Brain microvascular endothelial cell (primary cell): ENCODE results near the gene ROS1.
"Not testable (repeated sequence)": the region's sequence is repeated elsewhere in the genome, so short reads cannot be mapped to it uniquely, and the experiment has no call there.

Experiments used
- DNase-seq: peaks from one replicate; pipeline ENCODE4 v3.0.0-alpha.2; 2020
- H3K27ac ChIP-seq: fragments of 250-450 bp; sonication (Bioruptor Pico); 2 replicates; pipeline ENCODE4 v1.5.1; 2020; ENCODE audit warnings: mild to moderate bottlenecking, moderate library complexity
- H3K27me3 ChIP-seq: fragments of 250-450 bp; sonication (Bioruptor Pico); replicated peaks from 2 replicates; pipeline ENCODE4 v1.5.1; 2020; ENCODE audit warnings: mild to moderate bottlenecking
- H3K36me3 ChIP-seq: fragments of 250-450 bp; sonication (Bioruptor Pico); replicated peaks from 2 replicates; pipeline ENCODE4 v1.5.1; 2020; ENCODE audit warnings: mild to moderate bottlenecking
- H3K4me3 ChIP-seq: 2 replicates; pipeline ENCODE4 v1.5.1; 2011; ENCODE audit warnings: low read depth, mild to moderate bottlenecking, control low read depth, low read length, moderate library complexity
- in situ Hi-C: cut with HindIII; loops from 2 replicates; pipeline ENCODE4 v1.10.0; 2017; ENCODE audit warnings: low sequenced_read_pairs, low pct_ligation_motif_present
- TF ChIP-seq, protein P1 (sequence below): IDR thresholded peaks from 2 replicates; pipeline ENCODE4 v1.5.1; 2011; ENCODE audit warnings: low read depth, mild to moderate bottlenecking, moderate library complexity, low read length, control low read depth, inconsistent platforms; ENCODE audit errors: missing control alignments

Gene ROS1

DNA sequence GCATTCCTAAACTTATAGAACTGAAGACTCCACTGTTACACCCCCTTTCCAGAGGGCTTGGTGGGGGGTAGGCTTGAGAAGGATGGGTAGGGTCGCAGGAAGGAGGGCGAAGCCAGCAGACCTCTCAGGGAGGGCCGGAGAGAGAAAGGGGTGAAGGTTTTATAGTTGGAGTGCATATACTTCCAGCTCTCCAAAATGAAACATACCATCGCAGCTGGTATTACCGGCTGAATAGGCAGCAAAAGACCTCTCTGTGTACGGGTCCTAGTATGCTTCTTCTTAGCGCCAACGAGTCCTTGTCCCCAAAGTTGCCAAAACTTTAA, 161.4 kb downstream of the ROS1 start:
- Histone ChIP-seq H3K4me3 (no peak overlapping the region), H3K27me3 (peaks cover 72% of the 10 kb centered on the region), H3K36me3 (no peaks in the 10 kb centered on the region), H3K27ac (no peak overlapping the region)
- no peak for DNase-seq
- in situ Hi-C loops, result no loop called here
- TF ChIP-seq, protein P1, sequence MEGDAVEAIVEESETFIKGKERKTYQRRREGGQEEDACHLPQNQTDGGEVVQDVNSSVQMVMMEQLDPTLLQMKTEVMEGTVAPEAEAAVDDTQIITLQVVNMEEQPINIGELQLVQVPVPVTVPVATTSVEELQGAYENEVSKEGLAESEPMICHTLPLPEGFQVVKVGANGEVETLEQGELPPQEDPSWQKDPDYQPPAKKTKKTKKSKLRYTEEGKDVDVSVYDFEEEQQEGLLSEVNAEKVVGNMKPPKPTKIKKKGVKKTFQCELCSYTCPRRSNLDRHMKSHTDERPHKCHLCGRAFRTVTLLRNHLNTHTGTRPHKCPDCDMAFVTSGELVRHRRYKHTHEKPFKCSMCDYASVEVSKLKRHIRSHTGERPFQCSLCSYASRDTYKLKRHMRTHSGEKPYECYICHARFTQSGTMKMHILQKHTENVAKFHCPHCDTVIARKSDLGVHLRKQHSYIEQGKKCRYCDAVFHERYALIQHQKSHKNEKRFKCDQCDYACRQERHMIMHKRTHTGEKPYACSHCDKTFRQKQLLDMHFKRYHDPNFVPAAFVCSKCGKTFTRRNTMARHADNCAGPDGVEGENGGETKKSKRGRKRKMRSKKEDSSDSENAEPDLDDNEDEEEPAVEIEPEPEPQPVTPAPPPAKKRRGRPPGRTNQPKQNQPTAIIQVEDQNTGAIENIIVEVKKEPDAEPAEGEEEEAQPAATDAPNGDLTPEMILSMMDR, result no peak

DNA sequence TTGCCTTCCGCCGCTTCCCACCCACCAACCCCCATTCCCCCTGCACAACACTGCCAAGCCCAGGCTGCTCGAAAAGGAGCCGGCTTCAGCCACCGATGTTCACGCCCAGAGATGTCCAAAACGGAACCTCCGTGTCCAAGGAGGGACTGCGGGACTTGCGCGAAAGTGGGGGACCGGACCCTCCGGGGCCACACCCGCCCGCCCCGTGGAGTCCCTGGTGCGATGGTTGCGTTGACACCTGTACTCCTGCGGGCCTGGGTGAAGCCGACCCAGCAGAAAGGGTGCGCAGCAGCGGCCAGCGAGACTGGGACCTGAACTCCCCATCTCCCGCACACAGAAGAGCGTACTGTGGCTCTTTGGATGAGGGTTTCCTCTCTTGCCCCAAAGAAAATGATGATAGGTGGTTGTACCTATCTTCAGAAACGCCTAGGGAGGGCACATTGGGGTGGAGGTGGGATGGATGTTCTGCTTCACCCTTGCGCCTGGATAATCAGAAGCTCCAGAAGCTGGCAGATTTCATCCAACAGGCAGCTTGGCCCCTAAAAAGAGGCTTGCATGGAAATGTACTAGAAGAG, 162.3 kb downstream of the ROS1 start:
- peaks cover 63% of the 10 kb centered on the region for H3K27me3 ChIP-seq

DNA sequence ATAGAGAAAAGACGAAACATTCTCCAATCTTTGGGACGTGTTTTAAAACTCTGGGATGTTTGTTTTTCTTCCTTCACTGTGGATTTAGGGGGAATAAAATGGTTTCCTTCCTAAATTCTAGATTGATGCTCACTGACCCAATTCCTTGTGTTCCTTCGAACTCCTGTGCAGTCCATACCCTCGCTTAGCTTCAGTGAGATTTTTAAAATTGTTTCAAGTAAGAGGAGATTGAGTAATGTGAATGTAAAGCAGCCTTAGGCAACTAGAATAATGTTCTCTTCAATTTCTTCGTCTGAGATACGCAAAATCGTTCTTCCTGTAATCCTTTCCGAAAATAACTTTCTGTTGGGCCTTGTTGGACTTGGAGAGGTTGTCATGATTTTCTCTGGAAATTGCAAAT, 162.9 kb downstream of the ROS1 start:
- no peaks in the 10 kb centered on the region for H3K36me3 ChIP-seq
- peaks cover 56% of the 10 kb centered on the region for H3K27me3 ChIP-seq
- no peak overlapping the region for H3K4me3 ChIP-seq
- in situ Hi-C loops, result no loop called here
- H3K27ac ChIP-seq, result no peak overlapping the region
- DNase-seq, result no peak
- TF ChIP-seq, protein P1, result no peak

More for the DNA sequence above, 162.3 kb downstream of the ROS1 start:
- TF ChIP-seq, protein P1, result no peak
- Histone ChIP-seq H3K36me3 (no peaks in the 10 kb centered on the region), H3K4me3 (no peak overlapping the region), H3K27ac (no peak overlapping the region)
- no peak for DNase-seq
- in situ Hi-C loops, result no loop called here

DNA sequence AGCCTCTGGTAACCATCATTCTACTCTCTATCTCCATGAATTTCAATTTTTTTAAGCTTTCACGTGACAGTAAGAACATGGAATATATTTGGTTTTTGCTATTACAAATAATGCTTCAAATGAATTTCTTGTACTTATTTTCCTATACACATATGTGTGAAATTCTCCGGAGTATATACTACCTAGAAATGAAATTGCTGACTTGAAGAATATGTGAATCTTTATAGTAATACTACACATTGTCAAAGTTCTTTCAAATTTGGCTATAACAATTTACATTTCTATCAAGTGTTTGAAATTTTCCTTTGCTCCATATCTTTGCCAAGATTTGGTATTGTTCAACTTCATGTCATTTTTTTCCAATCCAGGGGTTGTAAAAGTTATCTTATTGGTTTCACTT, 172.0 kb downstream of the ROS1 start:
- Histone ChIP-seq H3K27ac (no peak overlapping the region), H3K27me3 (no peaks in the 10 kb centered on the region), H3K36me3 (no peaks in the 10 kb centered on the region), H3K4me3 (no peak overlapping the region)
- TF ChIP-seq, protein P1, result no peak
- no peak for DNase-seq
- in situ Hi-C loops, result no loop called here

DNA sequence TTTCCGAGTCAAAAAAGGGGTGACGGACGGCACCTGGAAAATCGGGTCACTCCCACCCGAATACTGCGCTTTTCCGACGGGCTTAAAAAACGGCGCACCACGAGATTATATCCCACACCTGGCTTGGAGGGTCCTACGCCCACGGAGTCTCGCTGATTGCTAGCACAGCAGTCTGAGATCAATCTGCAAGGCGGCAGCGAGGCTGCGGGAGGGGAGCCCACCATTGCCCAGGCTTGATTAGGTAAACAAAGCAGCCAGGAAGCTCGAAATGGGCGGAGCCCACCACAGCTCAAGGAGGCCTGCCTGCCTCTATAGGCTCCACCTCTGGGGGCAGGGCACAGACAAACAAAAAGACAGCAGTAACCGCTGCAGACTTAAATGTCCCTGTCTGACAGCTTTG, 180.8 kb downstream of the ROS1 start:
- in situ Hi-C loops, H3K27ac ChIP-seq, H3K4me3 ChIP-seq, DNase-seq, H3K36me3 ChIP-seq, H3K27me3 ChIP-seq: not testable (repeated sequence)

DNA sequence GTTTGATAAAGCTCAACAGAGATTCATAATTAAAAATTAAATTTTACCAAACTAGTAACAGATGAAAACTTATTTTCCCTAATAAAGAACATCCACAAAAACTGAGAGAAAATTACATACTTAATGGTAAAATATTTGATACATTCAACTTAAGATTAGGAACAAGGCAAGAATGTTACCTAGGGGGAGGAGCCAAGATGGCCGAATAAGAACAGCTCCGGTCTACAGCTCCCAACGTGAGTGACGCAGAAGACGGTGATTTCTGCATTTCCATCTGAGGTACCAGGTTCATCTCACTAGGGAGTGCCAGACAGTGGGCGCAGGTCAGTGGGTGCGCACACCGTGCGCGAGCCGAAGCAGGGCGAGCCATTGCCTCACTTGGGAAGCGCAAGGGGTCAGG, 181.2 kb downstream of the ROS1 start:
- DNase-seq, in situ Hi-C loops, H3K36me3 ChIP-seq, H3K27ac ChIP-seq, H3K4me3 ChIP-seq, H3K27me3 ChIP-seq: not testable (repeated sequence)
